Smooth muscle cell (in vitro differentiated cells): ENCODE measurements around the gene SORCS2. TPM values are rescaled to one million over a fixed set of nuclear protein-coding genes. Genes with fewer than 3 reads are reported as not detected.

Experiments used
- DNase-seq: peaks from one replicate; lab custom pipeline; 2025; ENCODE audit not compliant: unreplicated experiment; lab: John Stamatoyannopoulos, UW
- H2AFZ ChIP-seq: fragments of 200-600 bp; sonication (generic); 2 replicates; pipeline ENCODE4 v1.6.0; 2016; ENCODE audit warnings: antibody characterized with exemption, low read depth, mild to moderate bottlenecking
- H3F3A ChIP-seq: fragments of 200-600 bp; sonication (generic); 2 replicates; pipeline ENCODE4 v1.6.0; 2017; ENCODE audit warnings: antibody characterized with exemption, low read depth
- H3K27ac ChIP-seq: fragments of 200-600 bp; sonication (generic); 2 replicates; pipeline ENCODE4 v1.5.1; 2016; ENCODE audit warnings: low read depth, mild to moderate bottlenecking
- H3K27me3 ChIP-seq: fragments of 200-600 bp; sonication (generic); 2 replicates; pipeline ENCODE4 v1.6.1; 2016; ENCODE audit warnings: low read depth, mild to moderate bottlenecking
- H3K36me3 ChIP-seq: fragments of 200-600 bp; sonication (generic); 2 replicates; pipeline ENCODE4 v1.5.1; 2016; ENCODE audit warnings: low read depth
- H3K4me1 ChIP-seq: fragments of 200-600 bp; sonication (generic); 2 replicates; pipeline ENCODE4 v1.5.1; 2016; ENCODE audit warnings: low read depth
- H3K4me2 ChIP-seq: fragments of 200-600 bp; sonication (generic); 2 replicates; pipeline ENCODE4 v1.6.0; 2016; ENCODE audit warnings: mild to moderate bottlenecking
- H3K4me3 ChIP-seq: fragments of 200-600 bp; sonication (generic); 2 replicates; pipeline ENCODE4 v1.5.1; 2016; ENCODE audit warnings: mild to moderate bottlenecking
- H3K79me2 ChIP-seq: fragments of 200-600 bp; sonication (generic); 2 replicates; pipeline ENCODE4 v1.6.0; 2016; ENCODE audit warnings: low read depth, mild to moderate bottlenecking
- H3K9ac ChIP-seq: fragments of 200-600 bp; sonication (generic); 2 replicates; pipeline ENCODE4 v1.6.0; 2016; ENCODE audit warnings: low read depth
- H3K9me3 ChIP-seq: fragments of 200-600 bp; sonication (generic); replicated peaks from 2 replicates; pipeline ENCODE4 v1.5.1; 2016; ENCODE audit warnings: low read depth
- H4K20me1 ChIP-seq: fragments of 200-600 bp; sonication (generic); 2 replicates; pipeline ENCODE4 v1.6.0; 2016; ENCODE audit warnings: low read depth
- CTCF ChIP-seq: fragments of 200-600 bp; sonication (generic); IDR thresholded peaks from 2 replicates; pipeline ENCODE4 v1.5.1; 2017; ENCODE audit warnings: borderline replicate concordance, mild to moderate bottlenecking, antibody characterized with exemption; ENCODE audit not compliant: insufficient read depth, poor library complexity, severe bottlenecking
- whole genome bisulfite sequencing: methylation state at CpG from one replicate; pipeline ENCODE4 v1.1.7; 2016; ENCODE audit warnings: low lambda C conversion rate; 5-methylcytosine and 5-hydroxymethylcytosine counted together
- polyA plus RNA-seq: library from polyadenylated mRNA; unstranded; fragments of >200 nt; fragmentation: Nextera tagmentation; extraction: Ambion mirVana; gene quantifications from 2 replicates; pipeline ENCODE4 v1.2.1, GENCODE V29; 2016
- total RNA-seq: library from RNA; depleted of rRNA; stranded (reverse); fragments of >200 nt; gene quantifications from 2 replicates; pipeline ENCODE4 v1.2.3, GENCODE V29; 2014

SORCS2 gene
- total and polyA plus RNA-seq, 2 experiments from 2014 or later = 5.2 to 9.3 TPM

GRCh38 chr4:7398788-7399439 lies 206.6 kb downstream of the SORCS2 start:
- H3K4me2 ChIP-seq = no peak overlapping the region
- H2AFZ ChIP-seq = no peak overlapping the region
- no peak overlapping the region for H3K9ac ChIP-seq
- no peaks in the 10 kb centered on the region for H3K79me2 ChIP-seq
- no peaks in the 10 kb centered on the region for H3K27me3 ChIP-seq
- TF ChIP-seq CTCF = no peak
- no peak overlapping the region for H3K4me3 ChIP-seq
- H4K20me1 ChIP-seq = no peaks in the 10 kb centered on the region
- DNase-seq = no peak
- 83% methylated on average over 8 of the region's 8 CpGs for WGBS
- peaks cover 30% of the 10 kb centered on the region for H3K4me1 ChIP-seq
- no peak overlapping the region for H3K27ac ChIP-seq
- no peaks in the 10 kb centered on the region for H3F3A ChIP-seq
- H3K9me3 ChIP-seq = no peaks in the 10 kb centered on the region
- H3K36me3 ChIP-seq = no peaks in the 10 kb centered on the region

GRCh38 chr4:7399440-7400234 lies 207.3 kb downstream of the SORCS2 start:
- Histone ChIP-seq H3K4me3 (no peak overlapping the region), H3K79me2 (no peaks in the 10 kb centered on the region), H3F3A (no peaks in the 10 kb centered on the region), H2AFZ (no peak overlapping the region), H3K9ac (no peak overlapping the region), H3K4me1 (peaks cover 30% of the 10 kb centered on the region), H3K4me2 (no peak overlapping the region), H3K9me3 (no peaks in the 10 kb centered on the region), H3K27ac (no peak overlapping the region), H4K20me1 (no peaks in the 10 kb centered on the region), H3K36me3 (no peaks in the 10 kb centered on the region), H3K27me3 (no peaks in the 10 kb centered on the region)
- 86% methylated on average over 16 of the region's 16 CpGs for WGBS
- no peak for DNase-seq
- no peak for TF ChIP-seq CTCF

DNA sequence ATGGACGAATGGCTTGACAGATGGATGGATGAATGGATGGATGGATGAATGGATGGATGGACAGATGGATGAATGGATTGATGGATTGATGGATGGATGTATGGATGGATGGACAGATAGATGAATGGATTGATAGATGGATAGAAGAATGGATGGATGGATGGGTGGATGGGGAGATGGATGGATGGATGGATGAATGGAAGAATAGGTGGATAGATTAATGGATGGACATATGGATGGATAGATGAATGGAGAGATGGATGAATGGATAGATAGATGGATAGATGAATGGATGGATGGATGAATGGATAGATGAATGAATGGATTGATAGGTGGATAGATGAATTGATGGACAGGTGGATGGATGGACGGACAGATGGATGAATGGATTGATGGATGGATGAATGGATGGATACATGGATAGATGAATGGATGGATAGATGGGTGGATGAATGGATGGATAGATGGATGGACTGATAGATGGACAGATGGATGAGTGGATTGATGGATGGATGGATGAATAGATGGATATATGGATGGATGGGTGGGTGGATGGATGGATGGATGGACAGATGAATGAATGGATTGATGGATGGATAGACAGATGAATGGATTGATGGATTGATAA lies 208.4 kb downstream of the SORCS2 start:
- Histone ChIP-seq H3K4me1 (peaks cover 23% of the 10 kb centered on the region), H2AFZ (no peak overlapping the region), H3K36me3 (no peaks in the 10 kb centered on the region), H3F3A (no peaks in the 10 kb centered on the region), H4K20me1 (no peaks in the 10 kb centered on the region), H3K4me3 (no peak overlapping the region), H3K79me2 (no peaks in the 10 kb centered on the region), H3K27me3 (no peaks in the 10 kb centered on the region), H3K27ac (no peak overlapping the region), H3K9ac (no peak overlapping the region), H3K4me2 (no peak overlapping the region), H3K9me3 (no peaks in the 10 kb centered on the region)
- TF ChIP-seq CTCF = no peak
- DNase-seq = no peak
- 75% methylated on average over 2 of the region's 2 CpGs for WGBS
